H4 (cell line): ENCODE results near the gene TRIOBP. TPM values are rescaled to one million over a fixed set of nuclear protein-coding genes. Genes with fewer than 3 reads are reported as not detected.
"Not testable (repeated sequence)": the region's sequence is repeated elsewhere in the genome, so short reads cannot be mapped to it uniquely, and the experiment has no call there.

Source experiments
- DNase-seq: peaks from one replicate; pipeline ENCODE4 v3.0.0-alpha.2; 2015; ENCODE audit warnings: low spot score
- total RNA-seq: library from RNA; depleted of rRNA; stranded (reverse); fragments of >200 nt; shearing (Covaris generic); gene quantifications from 2 replicates; pipeline ENCODE4 v1.2.3, GENCODE V29; 2014

TRIOBP gene
- total RNA-seq, 1 experiment from 2014 or later, result 18.3 TPM

DNA sequence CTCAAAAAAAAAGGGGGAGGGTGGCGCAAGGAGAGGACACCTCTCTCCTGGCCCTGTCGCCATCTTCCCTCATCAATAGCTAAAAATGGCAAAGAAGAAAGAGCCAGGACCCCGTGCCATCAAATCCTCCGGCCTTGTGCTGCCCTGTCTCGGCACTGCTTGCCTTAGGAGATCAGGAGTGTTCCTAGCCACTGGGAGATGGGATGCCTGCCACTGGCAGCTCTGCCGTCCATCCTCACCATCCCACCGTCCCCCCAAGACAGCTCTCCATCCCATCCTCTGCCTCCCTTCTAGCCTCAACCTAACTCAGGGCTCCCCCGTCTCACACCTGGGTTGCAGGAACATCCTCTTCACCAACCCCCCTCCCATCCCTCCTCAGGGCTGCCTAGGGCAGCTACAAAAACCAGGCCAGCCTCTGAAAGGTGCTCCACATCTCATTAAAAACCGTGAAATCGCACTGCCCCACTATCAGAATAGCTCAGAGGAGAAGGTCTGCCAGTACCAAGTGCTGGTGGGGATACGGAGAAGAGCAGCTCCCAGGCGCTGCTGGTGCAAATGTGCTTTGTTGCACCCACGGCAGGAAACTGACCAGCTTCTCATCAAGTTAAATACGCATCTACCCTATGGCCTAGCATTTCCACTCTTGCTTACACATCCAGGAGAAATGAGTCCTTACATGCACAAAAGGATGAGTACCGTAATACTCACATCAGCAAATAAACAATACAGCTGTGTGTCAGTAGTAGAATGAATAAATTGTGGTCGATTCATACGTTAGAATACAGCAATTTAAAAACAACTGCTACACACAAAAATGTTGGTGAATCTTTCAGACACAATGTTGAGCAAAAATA, 79.2 kb downstream of the TRIOBP start:
- no peak for DNase-seq

DNA sequence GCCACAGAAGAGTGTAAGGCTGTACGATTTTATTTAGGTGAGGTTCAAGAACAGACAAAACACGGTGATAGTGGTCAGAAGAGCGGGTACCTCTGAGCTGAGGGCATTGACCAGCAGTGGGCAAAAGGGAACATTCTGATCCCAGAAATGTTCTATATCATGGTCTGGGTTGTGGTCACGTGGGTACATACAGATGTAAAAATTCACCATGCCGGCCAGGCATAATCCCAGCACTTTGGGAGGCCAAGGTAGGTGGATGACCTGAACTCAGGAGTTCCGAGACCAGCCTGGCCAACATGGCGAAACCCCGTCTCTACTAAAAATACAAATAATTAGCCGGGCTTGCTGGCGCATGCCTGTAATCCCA, 79.8 kb downstream of the TRIOBP start:
- DNase-seq, result no peak

DNA sequence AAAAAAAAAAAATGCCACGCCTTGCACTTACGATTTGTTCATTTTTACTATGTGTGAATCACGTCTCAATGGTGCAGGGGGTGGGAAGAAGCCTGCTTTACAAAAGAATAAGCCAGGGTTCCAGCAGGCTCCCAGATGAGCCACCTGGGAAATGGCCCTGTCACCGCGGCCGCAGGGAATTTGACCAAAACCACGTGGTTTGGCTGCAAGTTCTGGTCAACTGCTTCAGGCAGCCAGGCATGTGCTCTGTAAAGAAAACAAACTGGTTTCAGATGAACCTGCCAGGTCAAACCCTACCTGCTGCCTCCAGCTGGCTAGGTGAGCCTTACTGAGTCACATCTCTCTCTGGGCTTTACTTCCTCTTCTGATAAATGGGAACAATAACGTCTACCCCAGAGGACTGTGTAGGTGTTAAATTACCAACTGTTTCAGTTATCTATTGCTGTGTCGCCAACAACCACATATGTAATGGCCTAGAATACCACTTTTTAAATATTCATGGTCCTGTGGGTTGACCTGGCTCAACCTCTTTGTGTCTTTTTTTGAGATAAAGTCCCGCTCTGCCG, 80.4 kb downstream of the TRIOBP start:
- peak; percentile 83 for DNase-seq

DNA sequence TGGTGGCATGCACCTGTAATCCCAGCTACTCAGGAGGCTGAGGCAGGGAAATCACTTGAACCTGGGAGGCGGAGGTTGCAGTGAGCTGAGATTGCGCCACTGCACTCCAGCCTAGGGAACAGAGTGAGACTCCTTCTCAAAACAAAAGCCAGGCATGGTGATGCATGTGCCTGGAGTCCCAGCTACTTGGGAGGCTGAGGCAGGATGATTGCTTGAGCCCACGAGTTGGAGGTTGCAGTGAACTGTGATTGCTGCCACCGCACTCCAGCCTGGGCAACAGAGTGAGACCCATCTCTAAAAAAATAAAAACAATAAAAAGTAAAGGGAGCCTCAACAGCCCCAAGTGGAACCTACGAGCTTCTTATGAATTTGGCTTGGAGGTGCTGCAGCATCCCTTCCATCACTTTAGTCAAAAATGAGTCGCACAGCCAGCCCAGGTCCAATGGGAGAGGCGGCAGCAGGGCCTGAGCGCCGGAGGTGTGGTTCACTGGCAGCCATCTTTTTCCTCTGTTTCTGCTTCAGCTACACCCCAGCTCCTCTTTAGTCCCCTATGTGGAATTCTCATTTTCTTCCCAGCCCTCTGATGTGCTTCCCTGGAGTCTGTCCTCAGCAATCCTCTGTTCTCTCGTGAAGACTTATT, 81.6 kb downstream of the TRIOBP start:
- no peak for DNase-seq

DNA sequence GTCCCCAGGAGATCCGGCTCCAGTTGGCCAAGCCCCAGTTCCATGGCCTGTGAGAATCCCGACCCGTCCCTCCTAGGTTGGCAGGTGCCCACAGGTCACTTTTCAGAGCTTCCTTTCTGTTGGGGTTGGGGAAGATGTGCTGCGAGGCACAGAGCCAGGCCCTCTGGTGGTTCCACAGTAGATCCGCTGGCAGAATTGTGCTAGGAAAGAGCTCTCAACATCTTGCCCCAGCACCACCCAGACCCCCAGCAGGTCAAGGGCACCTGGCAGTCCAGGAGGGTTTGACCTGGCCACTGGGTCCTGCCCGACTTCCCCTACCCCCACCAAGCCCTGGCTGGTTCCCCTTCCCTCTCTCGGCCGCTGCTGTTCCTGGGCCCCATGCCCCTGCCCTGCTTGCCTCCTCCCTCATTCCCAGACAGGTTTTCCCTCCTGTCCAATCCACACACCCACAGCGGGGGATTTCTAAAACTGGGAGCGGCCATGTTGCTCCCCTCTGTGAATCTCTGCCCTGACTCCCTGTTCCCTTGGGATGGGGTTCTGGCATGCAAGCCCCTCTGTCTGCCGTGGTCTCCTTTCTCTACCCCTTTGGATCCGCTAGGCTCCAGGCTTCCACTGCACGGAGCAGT, 84.7 kb downstream of the TRIOBP start:
- DNase-seq, result no peak

DNA sequence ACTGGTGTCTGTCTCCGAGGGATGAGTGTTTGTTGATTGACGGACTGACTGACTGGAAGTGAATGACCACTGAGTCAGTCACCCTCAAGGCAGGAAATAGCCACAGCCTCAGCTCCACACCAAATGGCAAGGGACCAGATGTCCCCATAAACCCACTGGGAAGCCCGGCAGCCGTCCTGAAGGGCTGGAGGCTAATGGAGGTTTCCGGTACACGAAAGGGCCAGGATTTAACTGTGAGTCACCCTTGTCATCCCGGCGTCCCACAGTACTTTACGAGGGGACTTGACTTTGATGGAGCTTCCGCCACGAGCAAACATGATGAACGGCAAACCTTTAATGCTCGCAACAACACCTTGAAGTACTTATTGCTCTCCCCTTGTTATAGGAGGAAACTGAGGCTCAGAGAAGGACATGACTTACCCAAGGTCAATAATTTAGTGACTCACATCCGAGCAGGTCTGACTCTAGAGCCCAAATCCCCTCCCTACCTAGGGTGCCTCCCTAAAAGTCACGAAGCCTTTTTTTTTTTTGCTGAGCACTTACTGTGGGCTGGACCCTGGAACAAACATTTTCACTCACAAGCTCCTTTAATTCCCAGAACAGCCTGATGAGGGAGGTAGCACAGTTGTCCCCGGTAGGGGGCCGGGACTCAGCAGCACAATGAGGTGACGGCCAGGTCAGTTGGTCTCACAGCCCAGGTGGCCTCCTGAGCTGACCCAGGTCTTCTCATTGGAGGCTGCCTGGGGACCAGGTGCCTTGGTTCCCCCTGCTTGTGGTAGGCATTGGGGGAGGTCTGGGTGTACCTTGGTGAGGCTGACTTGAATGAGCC, 85.7 kb downstream of the TRIOBP start:
- peak; percentile 57 for DNase-seq

DNA sequence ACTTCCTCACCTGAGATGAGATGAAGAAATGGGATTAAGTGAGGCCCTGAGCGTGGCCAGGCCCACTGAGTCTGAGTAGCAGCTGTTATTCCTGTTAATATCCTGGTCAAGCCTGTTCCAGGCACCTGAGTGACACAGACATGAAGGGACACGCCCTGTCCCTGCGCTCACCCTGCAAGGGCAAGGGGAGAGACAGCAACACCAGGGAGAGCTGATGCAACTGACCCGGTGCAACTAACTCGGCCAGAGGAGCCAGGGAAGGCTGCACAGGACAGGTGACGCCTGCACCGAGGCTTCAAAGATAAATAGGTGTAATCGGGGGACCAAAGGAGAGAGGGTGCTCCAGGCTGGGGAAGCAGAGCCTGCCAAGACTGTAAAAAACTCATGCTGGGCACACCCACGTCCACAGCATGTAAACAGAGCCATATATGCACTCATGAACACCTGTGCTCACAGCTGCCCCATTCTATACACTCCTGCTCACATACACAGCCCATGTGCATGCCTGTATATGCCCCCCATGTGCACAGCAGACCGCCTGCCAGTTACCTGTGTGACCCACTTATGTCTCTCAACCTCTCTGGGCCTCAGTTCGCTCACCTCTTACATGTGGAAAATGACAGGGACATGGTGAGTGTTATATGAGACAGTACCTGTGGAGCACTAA, 88.1 kb downstream of the TRIOBP start:
- DNase-seq, result no peak

DNA sequence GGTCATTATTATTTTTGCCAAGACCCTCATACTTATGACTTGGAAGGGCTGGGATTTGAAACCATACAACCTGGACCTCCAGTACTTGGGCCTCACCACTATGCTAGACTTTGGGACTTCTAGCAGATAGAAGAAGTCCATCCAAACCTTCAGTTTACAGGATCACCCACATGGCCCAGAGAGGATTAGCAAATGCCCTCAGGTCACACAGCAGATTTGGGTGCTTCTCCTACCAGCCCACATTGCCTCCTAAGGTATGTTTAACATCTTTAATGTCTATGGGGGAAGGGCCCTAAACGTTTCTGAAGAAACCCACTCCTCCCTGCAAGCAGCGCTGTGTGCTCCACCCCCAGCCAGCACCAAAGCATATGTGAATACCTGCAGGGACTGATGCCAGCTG, 93.4 kb downstream of the TRIOBP start:
- no peak for DNase-seq

DNA sequence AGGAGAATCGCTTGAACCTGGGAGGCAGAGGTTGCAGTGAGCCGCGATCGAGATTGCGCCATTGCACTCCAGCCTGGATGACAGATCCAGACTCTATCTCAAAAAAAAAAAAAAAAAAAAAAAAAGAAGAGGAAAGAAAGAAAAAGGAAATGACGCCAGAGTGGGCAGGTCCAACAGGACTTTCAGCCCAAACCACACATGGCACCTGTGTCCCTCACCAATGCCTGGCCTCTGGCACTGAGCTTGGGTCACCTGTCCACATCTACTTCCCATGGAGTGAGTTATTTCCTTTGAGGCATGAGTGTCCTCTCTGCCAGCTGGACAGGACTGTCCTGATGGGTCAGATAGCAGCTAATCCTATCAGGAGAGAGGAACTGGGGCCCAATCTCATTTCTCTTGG, 95.6 kb downstream of the TRIOBP start:
- no peak for DNase-seq

DNA sequence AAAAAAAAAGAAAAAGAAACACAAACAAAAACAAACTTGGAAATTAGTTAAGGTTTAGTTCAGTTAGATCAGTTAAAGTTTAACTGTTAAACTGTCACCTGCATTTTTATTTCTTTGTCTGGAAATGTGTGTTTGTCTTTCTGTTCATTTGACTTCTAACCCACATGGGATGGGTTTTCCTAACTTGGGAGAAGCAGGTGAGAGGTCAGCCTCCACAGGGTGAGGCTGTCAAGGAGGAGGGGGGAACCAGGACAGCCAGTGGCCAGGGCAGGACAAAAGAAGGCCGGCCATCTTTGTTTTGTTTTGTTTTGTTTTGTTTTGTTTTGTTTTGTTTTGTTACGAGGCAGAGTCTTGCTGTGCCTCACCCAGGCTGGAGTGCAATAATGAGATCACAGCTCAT, 97.5 kb downstream of the TRIOBP start:
- DNase-seq, result no peak

DNA sequence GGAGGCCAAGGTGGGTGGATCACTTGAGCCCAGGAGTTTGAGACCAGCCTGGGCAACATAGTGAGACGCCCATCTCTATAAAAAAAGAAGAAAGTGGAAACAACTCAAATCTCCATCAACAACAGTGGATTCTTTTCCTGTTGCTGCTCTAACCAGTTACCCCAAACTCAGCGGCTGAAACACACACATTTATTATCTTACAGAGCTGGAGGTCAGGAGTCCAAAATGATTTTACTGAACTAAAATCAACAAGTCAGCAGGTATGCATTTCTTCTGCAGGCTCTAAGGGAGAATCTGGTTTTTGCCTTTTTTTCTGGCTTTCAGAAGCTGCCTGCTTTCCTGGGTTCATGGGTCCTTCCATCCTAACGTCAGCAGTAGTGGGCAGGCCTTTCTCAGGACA, 99.2 kb downstream of the TRIOBP start:
- DNase-seq, result no peak

DNA sequence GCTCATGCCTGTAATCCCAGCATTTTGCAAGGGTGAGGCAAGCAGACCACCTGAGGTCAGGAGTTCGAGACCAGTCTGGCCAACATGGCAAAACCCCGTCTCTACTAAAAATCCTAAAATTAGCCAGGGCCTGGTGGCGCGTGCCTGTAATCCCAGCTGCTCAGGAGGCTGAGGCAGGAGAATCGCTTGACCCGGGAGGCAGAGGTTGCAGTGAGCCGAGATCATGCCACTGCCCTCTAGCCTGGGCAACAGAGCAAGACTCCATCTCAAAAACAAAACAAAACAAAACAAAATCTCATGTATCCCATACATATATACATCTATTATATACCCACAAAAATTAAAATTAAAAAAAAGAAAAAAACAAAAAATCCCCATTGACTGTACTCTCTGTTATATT, 100.4 kb downstream of the TRIOBP start:
- not testable (repeated sequence) for DNase-seq

DNA sequence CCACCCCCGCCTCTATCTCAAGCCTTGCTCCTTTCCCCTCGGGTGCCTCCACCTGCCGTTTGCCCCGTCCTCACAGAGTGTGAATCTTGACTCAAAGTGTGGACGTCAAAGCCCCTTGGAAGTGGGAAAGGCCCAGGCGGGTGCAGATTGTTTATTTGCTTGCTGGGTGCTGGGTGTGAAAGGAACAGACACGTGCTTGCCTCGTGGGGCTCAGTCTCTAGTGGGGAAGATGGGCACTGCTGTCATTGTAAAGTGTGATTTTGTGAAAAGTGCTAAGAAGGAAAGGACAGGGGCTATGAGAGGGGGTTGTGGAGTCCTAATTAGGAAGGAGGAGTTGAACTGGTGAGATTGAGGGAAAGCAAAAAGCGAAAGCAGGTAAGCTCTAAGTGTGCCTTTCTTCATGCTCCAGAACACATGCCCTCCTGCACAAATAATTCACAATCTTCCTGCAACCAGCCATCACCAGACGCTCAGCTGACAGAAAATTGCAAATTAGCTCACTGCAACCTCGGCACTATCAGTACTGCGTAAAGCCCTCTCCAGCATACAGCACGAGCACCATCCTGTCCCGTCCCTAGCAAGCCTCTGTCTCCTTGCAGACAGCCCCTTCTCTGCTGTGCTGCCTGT, 101.1 kb downstream of the TRIOBP start:
- no peak for DNase-seq

DNA sequence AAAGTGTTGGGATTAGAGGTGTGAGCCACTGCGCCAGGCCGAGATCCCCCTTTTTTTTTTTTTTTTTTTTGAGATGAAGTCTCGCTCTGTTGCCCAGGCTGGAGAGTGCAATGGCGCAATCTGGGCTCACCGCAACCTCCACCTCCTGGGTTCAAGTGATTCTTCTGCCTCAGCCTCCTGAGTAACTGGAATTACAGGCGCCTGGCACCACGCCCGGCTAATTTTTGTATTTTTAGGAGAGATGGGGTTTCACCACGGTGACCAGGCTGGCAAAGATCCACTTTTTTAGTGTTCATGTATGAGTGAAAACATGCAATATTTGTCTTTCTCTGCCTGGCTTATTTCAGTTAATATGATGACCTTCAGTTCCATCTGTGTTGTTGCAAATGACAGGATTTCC, 103.1 kb downstream of the TRIOBP start:
- DNase-seq, result not testable (repeated sequence)

DNA sequence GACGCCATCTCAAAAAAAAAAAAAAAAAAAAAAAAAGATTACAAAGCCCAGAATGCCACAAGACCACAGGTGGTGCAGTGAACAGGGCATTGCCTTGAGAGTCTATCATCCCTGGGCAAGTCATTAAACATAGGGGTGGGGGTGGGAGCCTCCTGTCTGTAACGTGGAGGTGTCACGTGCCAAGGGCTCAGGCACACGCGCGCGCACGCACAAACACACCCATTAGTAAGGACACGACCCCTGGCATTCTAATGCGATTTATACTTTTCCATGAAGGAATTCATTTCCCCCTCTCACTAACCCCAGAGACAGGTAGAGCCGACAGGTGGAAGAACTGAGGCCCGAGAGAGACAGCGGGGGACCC, 105.1 kb downstream of the TRIOBP start:
- DNase-seq, result no peak

DNA sequence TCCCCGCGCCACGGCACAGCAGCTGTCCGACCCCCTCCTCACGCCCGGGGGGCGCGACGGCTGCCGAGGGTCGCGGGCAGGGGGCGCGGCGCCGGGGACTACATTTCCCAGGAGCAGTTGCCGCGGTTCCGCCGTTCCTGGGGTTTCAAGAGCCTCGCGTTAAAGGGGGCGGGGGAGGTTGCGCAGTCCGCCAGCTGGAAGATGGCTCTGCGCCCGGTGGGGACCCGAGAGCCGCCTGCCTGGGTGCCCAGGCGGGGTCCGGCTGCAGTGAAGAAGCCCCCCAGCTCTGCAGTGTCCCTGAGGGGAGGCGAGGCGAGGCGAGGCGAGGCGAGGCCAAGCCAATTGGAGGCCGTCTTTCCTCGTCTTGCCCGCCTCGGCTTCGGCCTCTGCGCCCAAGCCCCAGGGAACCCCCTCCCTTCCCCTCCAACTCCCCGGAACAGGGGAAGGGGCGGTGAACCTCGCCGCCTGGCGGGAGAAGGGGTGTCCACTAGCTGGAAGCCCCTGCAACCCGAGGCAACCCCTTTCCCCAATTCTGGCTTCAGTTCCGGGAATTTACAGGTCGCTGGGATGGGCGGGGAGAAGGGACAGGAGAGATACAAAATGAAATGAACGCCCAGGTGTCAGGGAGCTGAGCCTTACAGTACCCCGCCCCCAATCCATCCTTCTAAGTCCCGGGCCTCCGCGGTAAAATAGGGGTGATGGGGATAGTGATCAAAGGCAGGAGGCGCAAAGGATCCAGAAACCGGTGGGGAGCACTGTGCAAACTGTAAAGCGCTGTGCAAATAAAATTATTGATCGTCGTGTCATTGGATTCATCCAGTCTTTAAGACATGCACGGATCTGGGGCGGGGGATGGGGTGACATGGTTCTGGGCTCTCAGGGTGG, 105.7 kb downstream of the TRIOBP start:
- DNase-seq, result no peak

DNA sequence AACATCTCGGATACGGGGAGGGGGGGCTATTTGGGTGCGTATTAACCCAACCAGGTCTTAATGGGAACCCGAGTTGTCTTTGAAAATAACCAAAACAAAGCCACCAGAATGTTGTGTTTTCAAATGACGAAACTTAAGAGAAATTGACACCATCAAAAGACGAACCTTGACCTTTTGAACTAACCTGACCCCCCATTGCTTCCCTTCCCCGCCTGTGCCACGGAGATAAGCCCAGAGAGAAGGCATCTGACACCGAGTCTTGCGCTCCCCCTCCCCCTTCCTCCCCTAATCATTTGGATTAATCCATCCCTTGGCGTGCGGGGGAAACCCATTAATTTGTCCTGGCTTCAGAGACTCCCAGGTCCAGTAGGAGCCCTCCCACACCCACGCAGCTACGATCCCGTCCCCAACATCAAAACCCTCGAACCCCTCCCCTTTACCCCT, 106.4 kb downstream of the TRIOBP start:
- DNase-seq, result no peak

DNA sequence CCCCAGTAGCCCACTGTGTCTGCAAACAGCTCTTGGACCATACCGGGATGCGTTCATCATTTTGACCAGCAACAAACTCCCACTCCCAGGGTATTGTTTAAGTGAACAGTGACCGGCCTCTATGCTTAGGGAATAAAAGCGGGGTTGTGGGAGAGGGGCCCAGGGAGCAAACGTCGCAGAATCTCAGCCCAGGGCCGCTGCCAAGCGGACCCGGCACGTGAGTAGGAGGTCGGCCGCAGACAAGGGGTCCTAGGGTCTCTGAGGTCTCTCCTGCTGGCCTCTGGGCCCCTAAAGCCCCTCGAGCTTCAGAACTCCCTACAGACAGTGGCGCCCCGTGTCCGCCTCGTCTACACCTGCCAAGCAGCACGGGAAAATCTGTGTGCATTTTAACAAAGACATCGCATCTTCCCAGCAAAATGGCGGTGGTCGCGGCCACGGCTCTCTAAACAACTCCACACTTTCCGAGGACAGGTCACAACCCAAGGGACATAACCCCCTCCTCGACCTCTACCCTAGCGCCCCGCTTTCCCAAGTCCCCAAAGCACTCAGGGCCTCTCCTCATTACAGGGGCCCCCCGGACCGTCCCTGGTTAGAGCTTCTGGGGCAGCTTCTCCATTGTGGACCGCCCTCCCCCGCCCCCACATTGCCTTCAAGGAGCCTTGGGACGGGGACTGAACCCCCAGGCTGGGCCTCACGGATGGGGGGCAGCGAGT, 106.9 kb downstream of the TRIOBP start:
- no peak for DNase-seq

DNA sequence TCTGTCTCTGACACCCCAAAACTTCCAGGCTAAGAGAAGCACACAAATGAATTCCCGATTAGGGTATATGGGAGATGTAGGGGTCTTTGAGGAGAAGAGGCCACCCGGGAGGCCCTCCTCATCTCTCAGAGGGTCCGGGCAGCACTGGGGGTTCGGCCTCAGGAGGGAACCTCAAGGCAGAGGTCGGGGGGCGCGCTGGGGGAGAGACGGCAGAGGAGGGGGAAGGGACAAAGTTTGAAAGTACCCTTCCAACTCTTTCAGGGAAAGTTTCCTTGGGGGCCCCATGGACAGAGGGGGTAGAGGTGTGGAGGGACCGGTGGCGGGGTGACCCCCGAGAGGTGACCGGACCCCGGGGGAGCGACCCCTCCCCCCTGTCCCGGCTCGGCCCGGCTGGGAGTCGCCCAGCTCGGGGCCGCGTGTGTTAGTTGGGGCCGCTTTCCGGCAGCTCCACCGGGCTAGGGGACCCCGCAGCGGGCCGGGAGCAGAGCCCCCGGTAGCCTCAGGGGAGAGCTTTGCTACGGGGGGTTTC, 107.6 kb downstream of the TRIOBP start:
- no peak for DNase-seq
